ENCODE measurements around the gene SRXN1. TPM values are rescaled to one million over a fixed set of nuclear protein-coding genes. Genes with fewer than 3 reads are reported as not detected.

The SRXN1 gene
- total RNA-seq, 1 donor from 2014 or later = 20.8 TPM

DNA sequence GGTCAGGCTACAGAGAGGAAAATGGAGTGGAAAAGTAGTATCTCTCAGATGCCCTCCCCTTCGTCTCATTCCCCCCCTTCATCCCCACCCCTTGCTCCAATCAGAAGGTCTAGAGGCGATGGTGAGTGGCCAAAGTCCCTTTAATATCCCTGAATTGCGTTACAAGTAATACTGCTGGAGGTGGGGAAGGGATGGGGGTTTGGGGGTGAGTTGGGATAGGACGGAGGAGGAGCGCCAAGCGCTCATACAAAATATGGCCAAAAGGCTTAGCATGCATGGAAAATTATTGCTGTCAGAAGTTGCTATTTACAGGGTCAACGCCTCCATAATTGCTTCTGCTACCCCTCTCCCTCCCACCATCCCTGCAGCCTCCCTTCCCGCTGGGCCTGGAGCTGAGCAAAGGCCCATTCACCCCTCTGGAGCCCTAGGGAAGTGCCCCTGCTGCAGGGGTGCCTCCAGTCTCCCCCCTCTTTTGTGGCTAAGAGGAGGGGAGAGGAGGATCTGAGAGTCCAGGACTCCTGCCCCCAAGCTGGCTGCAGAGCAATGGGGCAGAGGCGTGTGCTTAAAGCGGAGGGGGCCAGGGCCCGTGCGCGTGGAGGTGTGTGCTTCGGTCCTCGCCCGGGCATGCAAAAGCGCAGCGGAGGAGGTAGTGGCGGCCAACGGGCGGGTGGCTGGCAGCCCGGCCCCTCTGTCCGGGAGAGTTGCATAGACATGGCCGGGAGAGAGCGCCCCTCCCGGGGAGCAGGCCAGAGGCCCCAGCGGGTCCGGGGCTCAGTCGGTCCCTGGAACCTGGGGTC lies 8.7 kb upstream of the SRXN1 start:
- peaks cover 6% of the 10 kb centered on the region for H3K27me3 Mint-ChIP-seq (ENCODE audit: low read depth)
- no peak overlapping the region for H3K4me3 Mint-ChIP-seq (ENCODE audit: unreplicated experiment)
- H3K27ac Mint-ChIP-seq (ENCODE audit: unreplicated experiment) = no peak overlapping the region
- DNase-seq (ENCODE audit: low spot score) = no peak
- no peaks in the 10 kb centered on the region for H3K9me3 Mint-ChIP-seq (ENCODE audit: low read depth)
- peaks cover 29% of the 10 kb centered on the region for H3K4me1 Mint-ChIP-seq (ENCODE audit: low read depth)
- TF ChIP-seq, protein P1, sequence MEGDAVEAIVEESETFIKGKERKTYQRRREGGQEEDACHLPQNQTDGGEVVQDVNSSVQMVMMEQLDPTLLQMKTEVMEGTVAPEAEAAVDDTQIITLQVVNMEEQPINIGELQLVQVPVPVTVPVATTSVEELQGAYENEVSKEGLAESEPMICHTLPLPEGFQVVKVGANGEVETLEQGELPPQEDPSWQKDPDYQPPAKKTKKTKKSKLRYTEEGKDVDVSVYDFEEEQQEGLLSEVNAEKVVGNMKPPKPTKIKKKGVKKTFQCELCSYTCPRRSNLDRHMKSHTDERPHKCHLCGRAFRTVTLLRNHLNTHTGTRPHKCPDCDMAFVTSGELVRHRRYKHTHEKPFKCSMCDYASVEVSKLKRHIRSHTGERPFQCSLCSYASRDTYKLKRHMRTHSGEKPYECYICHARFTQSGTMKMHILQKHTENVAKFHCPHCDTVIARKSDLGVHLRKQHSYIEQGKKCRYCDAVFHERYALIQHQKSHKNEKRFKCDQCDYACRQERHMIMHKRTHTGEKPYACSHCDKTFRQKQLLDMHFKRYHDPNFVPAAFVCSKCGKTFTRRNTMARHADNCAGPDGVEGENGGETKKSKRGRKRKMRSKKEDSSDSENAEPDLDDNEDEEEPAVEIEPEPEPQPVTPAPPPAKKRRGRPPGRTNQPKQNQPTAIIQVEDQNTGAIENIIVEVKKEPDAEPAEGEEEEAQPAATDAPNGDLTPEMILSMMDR (IDR thresholded peaks at IDR 0.05) = no peak
- H3K36me3 Mint-ChIP-seq (ENCODE audit: low read depth) = no peaks in the 10 kb centered on the region

DNA sequence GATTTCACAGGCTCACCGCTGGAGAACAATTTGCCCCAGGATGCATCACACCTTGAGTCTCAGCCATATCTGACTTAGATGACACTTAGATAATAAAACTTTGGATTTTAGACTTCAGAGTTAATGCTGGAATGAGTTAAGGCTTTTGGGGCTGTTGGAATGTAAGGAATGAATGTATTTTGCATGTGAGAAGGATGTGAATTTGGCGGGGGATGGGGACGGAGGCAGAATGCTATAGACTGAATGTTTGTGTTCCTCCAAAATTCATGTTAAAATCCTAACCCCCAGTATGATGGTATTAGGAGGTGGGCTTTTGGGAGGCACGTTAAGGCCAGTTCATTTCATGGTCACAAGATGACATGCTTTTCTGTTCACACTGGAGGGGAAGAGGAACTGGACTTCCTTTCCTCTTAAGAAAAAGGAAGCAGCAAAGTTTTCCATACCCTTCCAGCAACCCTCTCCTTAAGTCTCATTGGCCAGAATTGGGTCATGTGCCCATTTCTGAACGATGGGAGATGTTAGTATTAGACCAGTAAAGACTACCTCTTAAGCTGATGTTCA lies 5.8 kb upstream of the SRXN1 start:
- TF ChIP-seq, protein P1 (IDR thresholded peaks at IDR 0.05) = no peak
- Mint-ChIP-seq H3K27ac (ENCODE audit: unreplicated experiment) (no peak overlapping the region), H3K4me1 (ENCODE audit: low read depth) (peaks cover 29% of the 10 kb centered on the region), H3K36me3 (ENCODE audit: low read depth) (no peaks in the 10 kb centered on the region), H3K4me3 (ENCODE audit: unreplicated experiment) (no peak overlapping the region), H3K27me3 (ENCODE audit: low read depth) (peaks cover 4% of the 10 kb centered on the region), H3K9me3 (ENCODE audit: low read depth) (no peaks in the 10 kb centered on the region)
- DNase-seq (ENCODE audit: low spot score) = no peak

DNA sequence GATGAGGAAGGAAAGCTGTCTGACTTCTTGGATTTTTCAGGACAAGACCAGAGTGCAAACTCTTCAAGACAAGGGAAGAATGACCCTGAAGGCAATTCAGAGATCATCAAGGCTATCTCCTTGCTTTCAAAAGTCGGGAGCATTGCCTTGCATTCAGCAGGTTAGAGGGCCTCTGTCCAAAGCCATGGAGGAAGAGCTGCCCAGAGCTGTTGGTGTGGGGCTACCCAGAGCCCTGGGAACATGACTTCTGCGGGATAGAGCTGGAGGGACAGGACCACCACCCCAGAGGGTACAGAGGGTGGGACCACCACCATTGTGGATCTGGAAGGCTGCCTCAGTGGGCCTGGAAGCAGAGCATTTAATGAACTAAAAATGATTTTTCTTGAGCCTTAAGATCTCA lies 5.2 kb upstream of the SRXN1 start:
- DNase-seq (ENCODE audit: low spot score) = no peak
- Mint-ChIP-seq H3K27me3 (ENCODE audit: low read depth) (peaks cover 4% of the 10 kb centered on the region), H3K36me3 (ENCODE audit: low read depth) (no peaks in the 10 kb centered on the region), H3K27ac (ENCODE audit: unreplicated experiment) (no peak overlapping the region), H3K9me3 (ENCODE audit: low read depth) (no peaks in the 10 kb centered on the region), H3K4me3 (ENCODE audit: unreplicated experiment) (no peak overlapping the region), H3K4me1 (ENCODE audit: low read depth) (peaks cover 32% of the 10 kb centered on the region)
- TF ChIP-seq, protein P1 (IDR thresholded peaks at IDR 0.05) = no peak

DNA sequence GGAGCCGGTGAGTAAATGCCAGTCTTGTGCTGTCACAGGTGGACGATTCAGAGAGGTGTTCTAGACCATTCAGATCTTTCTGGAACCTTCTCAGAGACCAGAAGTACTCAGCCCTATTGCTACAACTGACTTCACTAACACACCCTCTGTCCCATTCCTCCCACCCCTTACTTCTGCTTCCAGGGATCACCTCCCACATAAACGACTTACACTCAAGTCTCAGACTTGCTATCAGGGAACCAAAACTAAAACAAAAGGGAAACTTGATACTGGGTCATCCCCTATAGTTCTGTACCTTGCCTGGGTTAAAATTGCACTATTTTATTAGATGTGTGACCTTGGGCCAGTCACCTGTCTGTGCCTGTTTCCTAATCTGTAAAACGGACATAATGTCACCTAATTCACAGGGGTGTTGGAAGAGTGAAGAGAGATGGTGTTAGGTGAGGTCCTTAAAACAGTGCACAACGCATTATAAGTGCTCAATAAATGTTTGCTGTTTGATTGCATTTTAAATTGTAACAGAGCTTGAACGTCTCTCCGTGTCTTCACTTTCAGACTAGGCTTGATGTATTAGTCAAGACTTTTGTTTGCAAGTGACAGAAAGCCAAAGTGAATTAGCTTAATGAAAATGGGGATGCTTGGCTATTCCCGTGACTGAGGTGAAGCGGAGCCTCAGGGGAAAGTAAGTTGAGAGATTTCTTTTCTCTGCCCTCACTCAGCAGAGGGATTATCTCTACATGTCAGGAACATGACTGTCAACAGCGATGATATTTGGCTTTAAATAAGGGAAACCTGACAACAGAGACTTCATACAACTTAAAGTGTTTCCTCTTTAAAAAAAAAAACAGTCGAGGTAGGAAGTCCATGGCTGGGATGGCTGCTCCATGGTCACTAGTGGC lies 3.0 kb upstream of the SRXN1 start:
- no peaks in the 10 kb centered on the region for H3K36me3 Mint-ChIP-seq (ENCODE audit: low read depth)
- H3K4me1 Mint-ChIP-seq (ENCODE audit: low read depth) = peaks cover 45% of the 10 kb centered on the region
- H3K27ac Mint-ChIP-seq (ENCODE audit: unreplicated experiment) = no peak overlapping the region
- H3K27me3 Mint-ChIP-seq (ENCODE audit: low read depth) = no peaks in the 10 kb centered on the region
- no peak overlapping the region for H3K4me3 Mint-ChIP-seq (ENCODE audit: unreplicated experiment)
- DNase-seq (ENCODE audit: low spot score) = no peak
- no peaks in the 10 kb centered on the region for H3K9me3 Mint-ChIP-seq (ENCODE audit: low read depth)
- TF ChIP-seq, protein P1 (IDR thresholded peaks at IDR 0.05) = no peak

DNA sequence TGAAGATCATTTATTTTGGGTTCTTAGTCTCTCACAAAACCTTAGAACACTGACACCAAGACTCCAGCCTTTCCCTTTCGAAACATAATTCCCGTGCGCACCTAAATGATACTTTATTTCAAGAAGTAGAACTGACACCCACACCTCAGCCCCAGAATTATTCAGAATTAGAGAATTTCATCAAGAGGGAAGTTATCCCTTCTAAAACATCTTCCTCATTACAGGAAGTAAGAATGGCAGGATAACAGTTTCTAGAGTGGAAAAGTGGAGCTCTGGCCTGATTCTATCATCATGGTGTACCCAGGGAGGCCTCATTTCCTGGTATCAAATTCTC lies 1.4 kb upstream of the SRXN1 start:
- Mint-ChIP-seq H3K27ac (ENCODE audit: unreplicated experiment) (no peak overlapping the region), H3K9me3 (ENCODE audit: low read depth) (no peaks in the 10 kb centered on the region), H3K27me3 (ENCODE audit: low read depth) (no peaks in the 10 kb centered on the region), H3K4me1 (ENCODE audit: low read depth) (peaks cover 40% of the 10 kb centered on the region), H3K4me3 (ENCODE audit: unreplicated experiment) (no peak overlapping the region), H3K36me3 (ENCODE audit: low read depth) (peaks cover 11% of the 10 kb centered on the region)
- TF ChIP-seq, protein P1 (IDR thresholded peaks at IDR 0.05) = no peak
- no peak for DNase-seq (ENCODE audit: low spot score)
